Upper lobe of left lung (tissue), 6 donors: ENCODE measurements around the gene METTL22. TPM values are rescaled to one million over a fixed set of nuclear protein-coding genes. Genes with fewer than 3 reads are reported as not detected.
A peak's percentile ranks its signal among the peaks of the same experiment; 100 is the strongest.

Source experiments
- ATAC-seq, 2 donors: fragments of 200-7000 bp; cut with Tn5 transposase; one replicate each; pipeline ENCODE4 v1.9.1; 2022; ENCODE audit warnings: mild to moderate bottlenecking in 2 of 2, moderate library complexity in 2 of 2; ENCODE audit not compliant: low FRiP score in 2 of 2
- DNase-seq, 2 donors: peaks; one replicate each; pipeline ENCODE4 v3.0.0-alpha.2; 2019 to 2020
- H3K27ac ChIP-seq, 4 donors: fragments of 200-600 bp; sonication (generic); one replicate each; pipeline ENCODE4 v1.5.1; 2016 to 2019
- H3K27me3 ChIP-seq, 4 donors: fragments of 200-600 bp; sonication (generic); one replicate each; pipeline ENCODE4 v1.5.1; 2017 to 2019
- H3K36me3 ChIP-seq, 4 donors: fragments of 200-600 bp; sonication (generic); one replicate each; pipeline ENCODE4 v1.5.1; 2016 to 2019
- H3K4me1 ChIP-seq, 4 donors: fragments of 200-600 bp; sonication (generic); one replicate each; pipeline ENCODE4 v1.5.1; 2018 to 2019
- H3K4me3 ChIP-seq, 4 donors: fragments of 200-600 bp; sonication (generic); one replicate each; pipeline ENCODE4 v1.5.1; 2017 to 2019; ENCODE audit warnings: mild to moderate bottlenecking in 2 of 4, moderate library complexity in 1 of 4
- H3K9me3 ChIP-seq, 4 donors: fragments of 200-600 bp; sonication (generic); one replicate each; pipeline ENCODE4 v1.5.1; 2018 to 2019
- CTCF ChIP-seq, 6 experiments: fragments of 450-650 bp in 4 of 6; fragments of 200-600 bp in 2 of 6; sonication (generic) in 2 of 6; IDR thresholded peaks; one replicate each; pipeline ENCODE4 v1.5.1; 2016 to 2019; ENCODE audit warnings: antibody characterized with exemption in 6 of 6
- EP300 ChIP-seq, 4 donors: sonication (generic); formaldehyde crosslinking; IDR thresholded peaks; one replicate each; pipeline ENCODE4 v1.5.1; 2017; ENCODE audit warnings: antibody characterized with exemption in 4 of 4, control low read depth in 2 of 4
- POLR2A ChIP-seq, 4 donors: fragments of 450-650 bp; IDR thresholded peaks; one replicate each; pipeline ENCODE4 v1.5.1; 2016 to 2017; ENCODE audit warnings: antibody characterized with exemption in 4 of 4, mild to moderate bottlenecking in 2 of 4
- POLR2AphosphoS5 ChIP-seq, 2 donors: sonication (generic); formaldehyde crosslinking; IDR thresholded peaks; one replicate each; pipeline ENCODE4 v1.5.1; 2017; ENCODE audit warnings: antibody characterized with exemption in 2 of 2
- WGBS, 2 donors: methylation state at CpG; one replicate each; pipeline ENCODE4 v1.1.5; 2017 to 2018; 5-methylcytosine and 5-hydroxymethylcytosine counted together
- total RNA-seq, 6 donors: library from RNA; depleted of rRNA in 4 of 6; stranded (reverse); fragments of >200 nt in 4 of 6; gene quantifications; one replicate each; pipeline versions ENCODE4 v1.1.0 to v1.2.1, GENCODE V29; 2016 to 2021
- donor health status: DM: no; HTN: no; CAD: no; lungs with moderate emphysema.
- donor health status: DM: no; HTN: yes; CAD: no; lungs with severe emphysema.

Gene METTL22
- total RNA-seq, 6 donors from 2014 or later: 22.3 to 118 (median 36.5) TPM

- TF ChIP-seq POLR2A (IDR thresholded peaks at IDR 0.05) (no peak), POLR2AphosphoS5 (IDR thresholded peaks at IDR 0.05) (no peak), CTCF (IDR thresholded peaks at IDR 0.05) (no peak), EP300 (IDR thresholded peaks at IDR 0.05) (no peak)
- Histone ChIP-seq H3K27ac (no peak overlapping the region), H3K36me3 (peaks cover 18 to 79% (median 69%) of the 10 kb centered on the region in 4 donors), H3K9me3 (no peaks in the 10 kb centered on the region), H3K4me1 (peaks cover 0 to 3% (median 0%) of the 10 kb centered on the region in 4 donors), H3K27me3 (no peaks in the 10 kb centered on the region), H3K4me3 (no peak overlapping the region)
- WGBS, 2 donors: 84 to 92% methylated on average over 13 of the region's 13 CpGs
- ATAC-seq: no peak
- peak in 1 of 2 donors; percentile 37 for DNase-seq
Measured at GRCh38 chr16:8645831-8646230, 24.3 kb downstream of the METTL22 start.

- H3K9me3 ChIP-seq: no peaks in the 10 kb centered on the region
- no peak for DNase-seq
- H3K36me3 ChIP-seq: peaks cover 18 to 73% (median 66%) of the 10 kb centered on the region in 4 donors
- peaks cover 0 to 3% (median 0%) of the 10 kb centered on the region in 4 donors for H3K4me1 ChIP-seq
- H3K27me3 ChIP-seq: no peaks in the 10 kb centered on the region
- H3K4me3 ChIP-seq: no peak overlapping the region
- 67 to 75% methylated on average over 10 to 13 of the region's 13 CpGs for WGBS, 2 donors
- TF ChIP-seq CTCF (IDR thresholded peaks at IDR 0.05) (no peak), POLR2A (IDR thresholded peaks at IDR 0.05) (no peak), POLR2AphosphoS5 (IDR thresholded peaks at IDR 0.05) (no peak), EP300 (IDR thresholded peaks at IDR 0.05) (no peak)
- no peak overlapping the region for H3K27ac ChIP-seq
- no peak for ATAC-seq
Measured at GRCh38 chr16:8646326-8647053, 25.0 kb downstream of the METTL22 start.

GRCh38 chr16:8647721-8648318, 26.3 kb downstream of the METTL22 start:
- H3K9me3 ChIP-seq: no peaks in the 10 kb centered on the region
- WGBS, 2 donors: 77 to 83% methylated on average over 7 to 9 of the region's 9 CpGs
- ATAC-seq: no peak

GRCh38 chr16:8648877-8649276, 27.4 kb downstream of the METTL22 start:
- no peak overlapping the region for H3K27ac ChIP-seq
- peaks cover 0 to 3% (median 0%) of the 10 kb centered on the region in 4 donors for H3K4me1 ChIP-seq
- no peak overlapping the region for H3K4me3 ChIP-seq
- TF ChIP-seq EP300 (IDR thresholded peaks at IDR 0.05) (no peak), CTCF (IDR thresholded peaks at IDR 0.05) (no peak), POLR2A (IDR thresholded peaks at IDR 0.05) (no peak), POLR2AphosphoS5 (IDR thresholded peaks at IDR 0.05) (no peak)
- ATAC-seq (no peak), DNase-seq (no peak)
- 94 to 96% methylated on average over 3 to 4 of the region's 4 CpGs for WGBS, 2 donors
- peaks cover 15 to 49% (median 43%) of the 10 kb centered on the region in 4 donors for H3K36me3 ChIP-seq
- H3K9me3 ChIP-seq: no peaks in the 10 kb centered on the region
- no peaks in the 10 kb centered on the region for H3K27me3 ChIP-seq

More at GRCh38 chr16:8647721-8648318, 26.3 kb downstream of the METTL22 start:
- Histone ChIP-seq H3K4me3 (no peak overlapping the region), H3K4me1 (peaks cover 0 to 3% (median 0%) of the 10 kb centered on the region in 4 donors), H3K27ac (no peak overlapping the region), H3K27me3 (no peaks in the 10 kb centered on the region), H3K36me3 (peaks cover 15 to 59% (median 53%) of the 10 kb centered on the region in 4 donors)
- DNase-seq: no peak
- no peak for TF ChIP-seq EP300 (IDR thresholded peaks at IDR 0.05)
- no peak for TF ChIP-seq CTCF (IDR thresholded peaks at IDR 0.05)
- no peak for TF ChIP-seq POLR2AphosphoS5 (IDR thresholded peaks at IDR 0.05)
- no peak for TF ChIP-seq POLR2A (IDR thresholded peaks at IDR 0.05)
